ENCODE data around the gene ANO9.
"Not testable (repeated sequence)": the region's sequence is repeated elsewhere in the genome, so short reads cannot be mapped to it uniquely, and the experiment has no call there.

Gene ANO9

GRCh38 chr11:434496-434895 lies 7.3 kb downstream of the ANO9 start:
- DNase-seq (ENCODE audit: low read depth in 2 of 2) = no peak

DNA sequence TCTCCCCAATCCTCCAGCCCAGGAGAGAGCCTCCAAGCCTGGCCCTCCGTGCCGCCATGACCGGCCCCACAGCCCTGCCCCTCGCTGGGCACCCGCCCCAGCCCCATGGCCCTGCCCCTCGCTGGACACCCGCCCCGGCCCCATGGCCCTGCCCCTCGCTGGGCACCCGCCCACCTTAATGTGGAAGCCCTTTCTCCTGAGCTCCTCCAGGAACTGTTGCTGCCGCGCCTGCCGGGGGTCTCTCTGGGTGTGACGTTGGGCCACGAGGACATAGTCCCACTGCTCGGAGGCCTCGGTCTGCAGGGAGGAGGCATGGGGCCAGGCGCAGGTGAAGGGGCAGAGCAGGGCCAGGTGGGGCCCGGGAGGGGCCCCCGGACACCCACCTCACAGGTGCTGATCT lies 8.2 kb downstream of the ANO9 start:
- no peak for DNase-seq (ENCODE audit: low read depth in 2 of 2)

DNA sequence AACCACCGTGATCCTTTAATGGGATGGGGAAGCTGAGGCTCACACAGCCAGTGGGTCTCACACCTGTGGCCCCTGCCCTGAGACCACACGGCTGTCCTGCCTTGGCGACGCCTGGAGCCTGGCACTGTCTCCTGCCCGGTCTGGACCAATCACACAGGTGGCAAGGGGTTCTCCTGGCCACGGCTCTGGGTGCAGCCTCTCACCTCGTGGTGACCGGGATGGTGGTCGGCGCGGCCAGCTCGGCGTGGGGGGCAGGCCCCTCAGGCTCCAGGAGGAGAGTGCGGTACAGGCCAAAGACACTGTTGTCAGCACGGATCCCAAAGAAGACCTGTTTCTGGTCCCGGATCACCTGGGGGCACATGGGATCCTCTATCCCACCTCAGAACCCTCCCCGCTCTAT lies 8.7 kb downstream of the ANO9 start:
- no peak for DNase-seq (ENCODE audit: low read depth in 2 of 2)

DNA sequence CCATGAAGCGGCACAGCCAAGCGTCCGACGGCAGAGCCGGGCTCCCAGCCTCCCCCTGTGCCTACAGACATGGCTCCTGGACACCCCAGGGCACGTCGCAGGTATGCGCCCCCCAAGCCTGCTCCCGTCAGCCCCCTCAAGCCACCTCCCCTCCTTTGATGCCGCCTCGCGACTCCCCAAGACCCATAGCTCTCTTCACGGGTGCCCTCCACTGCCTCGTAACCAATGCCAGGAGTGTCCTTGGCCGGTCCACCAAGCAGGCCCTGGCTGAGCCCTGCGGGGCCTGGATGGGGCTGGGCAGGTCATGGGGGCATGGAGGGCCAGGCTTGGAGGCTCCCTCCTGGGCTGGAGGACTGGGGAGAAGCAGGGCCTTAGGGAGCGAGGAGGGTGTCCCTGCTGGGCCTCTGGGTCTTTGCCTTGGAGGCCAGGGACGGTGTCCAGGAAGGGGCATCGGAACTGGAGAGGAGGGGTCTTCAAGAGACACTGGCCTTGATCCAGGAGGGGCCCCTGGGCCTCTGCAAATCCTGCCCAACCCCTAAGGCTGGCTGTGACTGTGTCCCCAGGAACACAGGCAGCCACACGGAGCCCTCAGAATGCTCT lies 9.2 kb downstream of the ANO9 start:
- DNase-seq (ENCODE audit: low read depth in 2 of 2) = no peak

DNA sequence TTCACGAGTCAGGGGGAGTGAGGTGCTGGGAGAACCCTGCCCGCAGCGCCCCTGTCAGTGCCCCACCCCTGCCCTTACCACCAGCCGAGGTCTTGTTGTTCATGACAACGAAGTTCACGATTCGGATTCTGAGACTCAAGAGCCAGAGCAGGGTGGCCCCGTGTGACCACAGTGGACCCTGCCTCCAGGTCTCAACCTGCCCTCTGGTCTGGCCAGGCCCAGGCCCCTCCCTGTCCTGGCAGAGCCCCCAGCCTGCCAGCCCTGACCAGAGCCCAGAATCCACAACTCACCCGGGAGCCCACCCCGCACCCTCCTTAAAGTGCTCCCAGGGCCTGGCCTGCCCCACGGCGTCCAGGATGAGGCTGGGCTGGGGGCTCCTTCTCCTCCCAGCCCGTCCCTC lies 9.9 kb downstream of the ANO9 start:
- no peak for DNase-seq (ENCODE audit: low read depth in 2 of 2)

DNA sequence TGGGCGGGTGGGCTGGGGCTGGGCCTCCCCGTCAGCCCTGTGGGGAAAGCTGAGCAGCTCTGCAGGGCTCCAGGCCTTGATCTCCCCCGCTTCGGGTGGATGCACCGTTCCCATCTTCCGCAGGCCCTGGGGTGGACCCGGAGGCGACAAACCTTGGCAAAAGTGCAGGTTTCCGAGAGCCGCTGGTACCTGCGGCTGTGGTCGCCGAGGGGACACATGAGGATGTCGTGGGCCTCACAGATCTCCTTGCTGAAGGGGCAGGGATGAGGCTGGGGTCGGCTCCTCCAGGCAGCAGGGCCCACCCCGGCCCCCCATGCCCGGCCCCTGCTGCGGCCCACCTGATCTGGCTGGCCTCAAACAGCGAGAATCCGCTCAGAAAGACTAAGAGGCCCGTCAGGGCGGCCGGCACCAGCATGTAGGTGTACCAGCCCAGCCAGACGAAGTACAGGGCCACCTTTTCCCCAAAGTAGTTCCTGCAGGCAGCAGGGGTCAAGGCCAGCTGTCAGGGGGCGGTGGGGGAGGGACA lies 11.8 kb downstream of the ANO9 start:
- DNase-seq (ENCODE audit: low read depth in 2 of 2) = no peak

DNA sequence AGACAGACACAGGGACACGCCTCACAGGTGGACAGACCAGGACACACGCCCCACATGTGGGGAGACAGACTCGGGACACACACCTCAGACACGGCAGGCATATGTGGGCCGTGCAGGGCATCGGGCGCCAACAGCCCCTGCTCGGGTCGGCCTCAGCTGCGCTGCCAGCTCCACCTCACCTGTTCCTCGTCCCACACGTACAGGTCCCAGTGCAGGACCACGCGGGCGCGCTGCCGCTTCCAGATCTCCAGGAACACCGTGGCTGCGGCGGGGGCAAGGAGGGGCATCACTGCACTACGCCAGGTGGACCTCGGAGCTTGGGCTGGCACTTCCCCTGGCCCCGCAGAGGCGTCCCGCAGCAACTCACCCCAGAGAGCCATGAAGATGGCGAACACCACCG lies 12.4 kb downstream of the ANO9 start:
- no peak for DNase-seq (ENCODE audit: low read depth in 2 of 2)

- no peak for DNase-seq (ENCODE audit: low read depth in 2 of 2)
Measured at GRCh38 chr11:428295-428694, 13.5 kb downstream of the ANO9 start.

GRCh38 chr11:426851-427250 lies 15.0 kb downstream of the ANO9 start:
- DNase-seq (ENCODE audit: low read depth in 2 of 2) = no peak

DNA sequence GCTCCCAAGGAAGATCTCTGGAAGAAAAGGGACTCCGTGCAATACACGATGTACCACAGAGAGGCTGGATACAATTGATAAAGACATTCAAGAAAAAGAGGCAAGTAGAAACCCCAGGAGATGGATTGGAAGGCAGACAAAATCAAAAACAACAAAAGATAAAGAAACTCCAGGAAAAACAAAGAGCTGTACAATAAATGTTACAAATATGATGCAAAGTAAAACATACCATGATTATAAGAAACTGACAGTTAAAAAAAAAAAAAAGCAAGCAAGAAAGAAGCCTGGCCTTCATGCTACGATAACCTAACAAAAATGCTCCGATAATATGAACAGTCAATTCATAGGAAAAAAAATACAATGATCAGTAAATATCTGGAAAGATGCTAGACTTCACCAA lies 16.5 kb downstream of the ANO9 start:
- no peak for DNase-seq (ENCODE audit: low read depth in 2 of 2)

GRCh38 chr11:424766-425165 lies 17.0 kb downstream of the ANO9 start:
- not testable (repeated sequence) for DNase-seq (ENCODE audit: low read depth in 2 of 2)

DNA sequence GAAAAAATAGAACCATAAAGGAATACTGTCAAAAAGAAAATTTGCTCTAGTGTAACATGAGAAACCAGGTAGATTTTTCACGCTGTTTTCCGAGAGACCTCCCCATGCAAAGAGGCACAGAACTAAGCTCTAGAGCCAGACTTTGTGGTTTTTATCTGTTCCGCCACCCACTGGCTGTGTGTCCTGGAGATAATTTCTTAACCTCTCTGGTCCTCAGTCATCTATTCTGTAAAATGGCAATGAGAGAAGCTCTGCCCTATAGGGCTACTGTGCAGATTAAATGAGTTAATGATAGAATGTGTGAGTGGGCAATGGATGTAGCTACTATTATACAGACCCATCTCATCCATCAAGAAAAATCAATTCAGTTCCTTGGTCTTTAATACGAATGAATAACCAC lies 17.6 kb downstream of the ANO9 start:
- DNase-seq (ENCODE audit: low read depth in 2 of 2) = no peak

- no peak for DNase-seq (ENCODE audit: low read depth in 2 of 2)
Measured at GRCh38 chr11:422249-422656, 19.6 kb downstream of the ANO9 start.

GRCh38 chr11:420911-421321 lies 20.9 kb downstream of the ANO9 start:
- no peak for DNase-seq (ENCODE audit: low read depth in 2 of 2)

DNA sequence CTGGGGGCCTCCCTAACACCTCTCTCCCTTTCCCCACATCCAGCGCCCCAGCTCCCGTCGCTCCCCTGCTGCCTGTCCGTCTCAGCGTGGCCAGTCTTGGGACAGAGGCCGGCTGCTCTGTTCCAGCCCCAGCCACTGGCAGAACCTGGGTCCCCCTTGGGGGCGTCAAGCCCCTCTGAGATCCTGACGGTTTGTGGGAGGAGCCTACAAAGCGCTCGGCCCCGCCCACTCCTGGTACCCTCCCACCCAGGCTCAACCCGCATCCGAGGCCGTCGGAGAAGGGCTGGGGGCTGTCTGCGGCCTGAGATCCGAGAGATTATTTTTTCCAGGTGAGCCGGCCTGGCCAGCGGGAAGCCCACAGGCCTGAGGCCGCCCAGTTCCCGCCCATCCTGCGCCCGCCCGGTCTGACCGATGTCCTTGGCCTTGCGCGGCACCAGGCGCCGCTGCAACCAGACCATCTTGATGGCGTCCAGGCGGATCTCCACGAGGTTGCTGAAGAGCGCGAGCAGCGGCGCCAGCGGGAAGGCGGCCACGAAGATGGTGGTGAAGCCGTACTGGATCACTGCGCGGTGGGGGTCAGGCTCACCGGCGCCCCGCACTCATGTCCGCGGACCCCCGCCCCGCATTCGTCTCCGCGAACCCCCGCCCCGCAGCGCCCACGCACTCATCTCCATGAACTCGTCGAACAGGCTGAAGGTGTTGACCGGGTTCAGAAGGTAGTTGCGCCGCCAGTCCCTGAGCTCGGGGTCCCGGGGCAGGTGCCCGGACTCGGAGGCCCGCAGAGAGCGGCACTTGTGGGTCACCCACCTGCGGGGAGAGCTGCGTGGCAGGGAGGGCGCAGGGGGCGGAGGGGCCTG lies 21.5 kb downstream of the ANO9 start:
- DNase-seq (ENCODE audit: low read depth in 2 of 2) = no peak

DNA sequence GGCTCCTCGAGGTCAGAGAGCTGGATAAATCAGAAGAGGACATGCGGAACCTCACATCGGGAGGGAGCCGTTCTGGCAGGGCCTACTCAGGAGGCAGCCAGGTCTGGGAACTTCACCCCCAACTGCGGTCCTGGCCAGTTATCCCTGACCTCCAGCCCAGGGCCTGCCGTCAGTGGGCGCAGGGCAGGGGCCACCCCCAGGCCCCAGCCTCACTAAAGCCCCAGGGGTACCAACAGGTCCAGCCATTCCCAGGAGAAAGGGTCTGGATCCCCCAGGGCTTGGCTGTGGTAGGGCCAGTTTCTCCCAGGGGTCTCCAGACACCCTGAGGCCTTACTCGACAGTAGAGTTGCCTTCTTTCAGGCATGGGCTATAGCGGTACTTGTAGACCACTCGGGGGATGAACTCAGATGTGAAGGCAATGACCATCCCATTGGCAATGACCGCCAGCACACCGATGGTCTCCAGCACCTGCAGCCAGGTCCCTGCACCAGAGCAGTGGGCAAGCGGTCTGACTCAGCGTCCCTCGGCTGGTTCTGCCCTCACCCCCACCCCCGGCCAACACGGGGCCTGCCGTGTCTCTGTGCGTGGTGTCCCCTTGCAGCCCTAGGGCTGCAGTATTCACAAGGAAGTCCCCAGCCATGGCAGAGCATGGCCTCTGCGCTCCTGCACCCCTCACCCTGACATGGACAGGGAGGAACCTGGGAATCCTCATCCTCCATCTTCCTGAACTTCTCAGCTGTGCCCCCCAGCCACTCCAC lies 22.4 kb downstream of the ANO9 start:
- DNase-seq (ENCODE audit: low read depth in 2 of 2) = no peak

DNA sequence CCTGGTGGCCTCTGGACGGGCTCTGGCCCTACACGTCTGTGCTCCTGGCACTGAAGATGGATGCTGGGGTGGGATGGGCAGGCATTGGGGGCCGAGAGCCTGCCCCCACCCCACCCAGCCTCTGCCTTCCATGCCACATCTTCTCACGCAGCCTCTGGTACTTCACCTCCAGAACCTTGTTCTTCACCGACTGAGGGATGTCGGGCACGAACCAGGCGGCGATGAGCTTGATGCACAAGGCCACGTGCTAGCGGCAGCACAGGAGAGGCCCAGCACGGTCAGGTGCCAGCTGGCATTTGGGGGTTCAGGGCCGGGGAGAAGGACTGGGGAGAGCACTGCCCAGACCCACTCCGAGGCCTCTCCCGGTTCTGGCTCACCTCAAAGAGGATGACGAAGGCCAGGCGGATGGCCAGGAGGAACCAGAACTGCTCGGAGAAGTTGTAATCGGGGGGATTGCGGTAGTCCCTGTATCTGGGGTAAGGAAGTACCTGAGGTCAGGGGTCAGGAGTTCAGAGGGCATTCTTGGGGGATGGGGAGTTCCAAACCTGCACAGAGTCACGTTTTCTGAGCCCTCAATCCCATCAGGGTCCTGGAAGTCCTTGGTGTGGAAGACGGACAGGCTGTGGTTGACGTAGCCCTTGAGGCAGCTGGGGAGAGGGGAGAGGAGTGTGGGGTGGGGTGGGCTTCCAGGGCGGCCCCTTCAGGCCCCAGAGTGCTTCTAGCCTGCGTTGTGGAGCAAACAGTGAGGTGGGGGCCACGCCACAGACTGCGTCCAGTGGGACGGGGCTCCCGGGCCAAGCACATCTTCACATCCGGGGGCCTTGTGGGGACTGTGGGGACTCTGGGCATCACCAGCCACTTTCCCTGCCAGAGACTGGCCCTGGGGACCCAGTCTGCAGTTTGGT lies 23.2 kb downstream of the ANO9 start:
- no peak for DNase-seq (ENCODE audit: low read depth in 2 of 2)

DNA sequence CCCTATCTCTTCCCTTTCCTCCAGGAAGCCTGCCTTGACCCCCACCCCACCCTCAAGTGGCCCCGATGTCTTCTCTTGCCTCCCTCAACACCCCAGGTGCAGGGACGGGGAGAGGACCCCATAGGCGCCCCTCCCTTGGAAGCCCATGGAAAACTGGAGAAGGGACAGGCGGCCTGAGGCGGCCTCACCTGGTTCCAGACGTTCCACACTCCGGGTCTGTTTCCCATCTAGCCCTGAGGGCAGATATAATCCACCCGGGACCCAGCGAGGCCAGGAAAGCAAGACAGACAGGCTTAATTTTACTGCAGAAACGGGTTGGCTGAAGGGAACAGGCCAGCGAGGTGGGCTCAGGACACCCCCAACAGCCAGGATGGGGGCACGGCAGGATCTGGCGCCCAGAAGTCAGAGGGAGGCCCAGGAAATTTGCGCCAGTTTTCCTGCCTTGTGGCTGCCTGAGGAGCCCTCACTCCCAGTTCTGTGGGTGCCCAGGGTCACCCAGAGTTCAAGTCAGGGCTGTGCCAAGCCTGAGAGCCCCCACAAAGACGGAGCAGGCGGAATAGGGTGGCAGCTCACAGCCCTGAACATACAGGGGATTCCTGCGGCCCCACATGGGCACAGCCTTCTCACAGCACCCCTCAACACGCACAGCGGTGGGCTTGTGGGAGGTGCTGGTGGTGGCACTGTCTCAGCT lies 24.0 kb downstream of the ANO9 start:
- DNase-seq (ENCODE audit: low read depth in 2 of 2) = no peak

GRCh38 chr11:416757-417621 lies 24.8 kb downstream of the ANO9 start:
- no peak for DNase-seq (ENCODE audit: low read depth in 2 of 2)

Data from stimulated activated CD8-positive, alpha-beta memory T cell treated with anti-CD3 and anti-CD28 coated beads, Interleukin-2, amount 100 ng/mL, for 48 hours (primary cell).